PC-9 (cell line): ENCODE measurements around the gene TATDN2.

Source experiments
- CTCF ChIP-seq: fragments of 200-600 bp; sonication (generic); conservative IDR thresholded peaks from 2 replicates; pipeline ENCODE4 v1.6.1; 2017; ENCODE audit warnings: mixed run types, antibody characterized with exemption, mild to moderate bottlenecking, moderate library complexity
- EZH2 ChIP-seq: fragments of 200-600 bp; sonication (generic); IDR thresholded peaks from 2 replicates; pipeline ENCODE4 v1.8.0; 2017; ENCODE audit warnings: antibody characterized with exemption, low read depth

DNA sequence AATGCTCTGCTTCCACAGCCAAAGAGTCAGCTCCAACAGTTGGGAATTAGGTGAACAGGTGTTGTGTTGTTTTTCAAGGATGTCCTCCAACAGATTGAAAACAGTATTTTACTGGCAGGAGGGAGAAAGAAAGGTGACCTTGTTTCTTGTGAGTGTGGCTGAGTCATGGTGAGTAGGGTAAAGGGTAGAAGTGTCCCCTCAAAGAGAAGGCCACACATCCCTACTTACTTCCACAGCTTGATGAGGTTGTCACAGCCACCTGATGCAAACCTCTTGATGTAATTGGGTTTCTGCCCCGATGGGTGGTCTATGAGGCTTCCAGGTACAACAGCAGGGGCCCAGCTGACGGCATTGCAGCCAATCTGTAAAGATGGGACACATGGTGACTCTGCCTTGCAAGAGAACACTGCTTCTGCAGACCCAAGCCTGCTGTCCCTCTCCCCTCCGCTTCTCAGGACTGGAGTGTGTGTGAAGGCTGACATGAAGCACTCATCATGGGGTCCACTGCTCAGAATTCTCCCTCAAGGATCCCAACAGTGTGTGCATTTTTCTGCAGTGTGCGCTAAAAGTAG lies 57.2 kb downstream of the TATDN2 start:
- TF ChIP-seq CTCF, result no peak
- TF ChIP-seq EZH2, result no peak
